ENCODE data around the gene AP3B1.

Gene AP3B1

DNA sequence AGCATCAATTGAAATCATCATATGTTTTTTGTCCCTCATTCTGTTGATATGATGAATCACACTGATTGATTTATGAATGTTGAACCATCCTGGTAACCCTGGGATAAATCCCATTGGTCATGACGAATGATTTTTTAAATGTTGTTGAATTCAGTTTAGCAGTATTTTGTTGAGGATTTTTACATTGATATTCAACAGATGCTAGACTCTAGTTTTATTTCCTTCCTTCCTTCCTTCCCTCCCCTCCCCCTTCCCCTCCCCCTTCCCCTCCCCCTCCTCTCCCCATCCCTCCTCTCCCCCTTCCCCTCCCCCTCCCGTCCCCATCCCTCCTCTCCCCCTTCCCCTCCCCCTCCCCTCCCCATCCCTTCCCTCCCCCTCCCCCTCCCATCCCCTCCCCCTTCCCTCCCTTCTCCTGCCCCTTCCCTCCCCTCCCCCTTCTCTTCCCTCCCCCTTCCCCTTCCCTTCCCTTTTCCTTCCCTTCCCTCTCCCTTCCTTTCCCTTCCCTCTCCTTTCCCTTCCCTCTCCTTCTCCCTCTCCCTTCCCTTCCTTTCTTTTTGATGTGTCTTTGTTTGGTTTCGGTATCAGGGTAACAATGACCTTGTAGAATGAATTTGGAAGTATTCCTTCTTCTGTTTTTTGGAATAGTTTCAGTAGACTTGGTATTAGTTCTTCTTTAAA is 142.8 kb downstream of the AP3B1 start:
- Histone ChIP-seq H3K4me3 (replicated peaks; ENCODE audit: insufficient read depth, low read length) (no peak overlapping the region), H3K27me3 (ENCODE audit: insufficient read depth, poor library complexity, severe bottlenecking) (no peaks in the 10 kb centered on the region), H3K27ac (replicated peaks) (no peak overlapping the region)
- TF ChIP-seq SPI1 (IDR thresholded peaks at IDR 0.05; ENCODE audit: borderline replicate concordance, low read depth): no peak
- TF ChIP-seq, protein P1, sequence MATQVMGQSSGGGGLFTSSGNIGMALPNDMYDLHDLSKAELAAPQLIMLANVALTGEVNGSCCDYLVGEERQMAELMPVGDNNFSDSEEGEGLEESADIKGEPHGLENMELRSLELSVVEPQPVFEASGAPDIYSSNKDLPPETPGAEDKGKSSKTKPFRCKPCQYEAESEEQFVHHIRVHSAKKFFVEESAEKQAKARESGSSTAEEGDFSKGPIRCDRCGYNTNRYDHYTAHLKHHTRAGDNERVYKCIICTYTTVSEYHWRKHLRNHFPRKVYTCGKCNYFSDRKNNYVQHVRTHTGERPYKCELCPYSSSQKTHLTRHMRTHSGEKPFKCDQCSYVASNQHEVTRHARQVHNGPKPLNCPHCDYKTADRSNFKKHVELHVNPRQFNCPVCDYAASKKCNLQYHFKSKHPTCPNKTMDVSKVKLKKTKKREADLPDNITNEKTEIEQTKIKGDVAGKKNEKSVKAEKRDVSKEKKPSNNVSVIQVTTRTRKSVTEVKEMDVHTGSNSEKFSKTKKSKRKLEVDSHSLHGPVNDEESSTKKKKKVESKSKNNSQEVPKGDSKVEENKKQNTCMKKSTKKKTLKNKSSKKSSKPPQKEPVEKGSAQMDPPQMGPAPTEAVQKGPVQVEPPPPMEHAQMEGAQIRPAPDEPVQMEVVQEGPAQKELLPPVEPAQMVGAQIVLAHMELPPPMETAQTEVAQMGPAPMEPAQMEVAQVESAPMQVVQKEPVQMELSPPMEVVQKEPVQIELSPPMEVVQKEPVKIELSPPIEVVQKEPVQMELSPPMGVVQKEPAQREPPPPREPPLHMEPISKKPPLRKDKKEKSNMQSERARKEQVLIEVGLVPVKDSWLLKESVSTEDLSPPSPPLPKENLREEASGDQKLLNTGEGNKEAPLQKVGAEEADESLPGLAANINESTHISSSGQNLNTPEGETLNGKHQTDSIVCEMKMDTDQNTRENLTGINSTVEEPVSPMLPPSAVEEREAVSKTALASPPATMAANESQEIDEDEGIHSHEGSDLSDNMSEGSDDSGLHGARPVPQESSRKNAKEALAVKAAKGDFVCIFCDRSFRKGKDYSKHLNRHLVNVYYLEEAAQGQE (IDR thresholded peaks at IDR 0.05; ENCODE audit: insufficient replicate concordance, low read depth): no peak
- no peak for TF ChIP-seq POLR2AphosphoS5 (IDR thresholded peaks at IDR 0.05; ENCODE audit: low read depth)
- no peak for TF ChIP-seq GABPA (IDR thresholded peaks at IDR 0.05; ENCODE audit: low read depth)
- TF ChIP-seq, protein P2, sequence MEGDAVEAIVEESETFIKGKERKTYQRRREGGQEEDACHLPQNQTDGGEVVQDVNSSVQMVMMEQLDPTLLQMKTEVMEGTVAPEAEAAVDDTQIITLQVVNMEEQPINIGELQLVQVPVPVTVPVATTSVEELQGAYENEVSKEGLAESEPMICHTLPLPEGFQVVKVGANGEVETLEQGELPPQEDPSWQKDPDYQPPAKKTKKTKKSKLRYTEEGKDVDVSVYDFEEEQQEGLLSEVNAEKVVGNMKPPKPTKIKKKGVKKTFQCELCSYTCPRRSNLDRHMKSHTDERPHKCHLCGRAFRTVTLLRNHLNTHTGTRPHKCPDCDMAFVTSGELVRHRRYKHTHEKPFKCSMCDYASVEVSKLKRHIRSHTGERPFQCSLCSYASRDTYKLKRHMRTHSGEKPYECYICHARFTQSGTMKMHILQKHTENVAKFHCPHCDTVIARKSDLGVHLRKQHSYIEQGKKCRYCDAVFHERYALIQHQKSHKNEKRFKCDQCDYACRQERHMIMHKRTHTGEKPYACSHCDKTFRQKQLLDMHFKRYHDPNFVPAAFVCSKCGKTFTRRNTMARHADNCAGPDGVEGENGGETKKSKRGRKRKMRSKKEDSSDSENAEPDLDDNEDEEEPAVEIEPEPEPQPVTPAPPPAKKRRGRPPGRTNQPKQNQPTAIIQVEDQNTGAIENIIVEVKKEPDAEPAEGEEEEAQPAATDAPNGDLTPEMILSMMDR (IDR thresholded peaks at IDR 0.05; ENCODE audit: insufficient read depth, low read length): no peak
- no peak for DNase-seq (ENCODE audit: low read depth in 1 of 2, low spot score in 1 of 2)

DNA sequence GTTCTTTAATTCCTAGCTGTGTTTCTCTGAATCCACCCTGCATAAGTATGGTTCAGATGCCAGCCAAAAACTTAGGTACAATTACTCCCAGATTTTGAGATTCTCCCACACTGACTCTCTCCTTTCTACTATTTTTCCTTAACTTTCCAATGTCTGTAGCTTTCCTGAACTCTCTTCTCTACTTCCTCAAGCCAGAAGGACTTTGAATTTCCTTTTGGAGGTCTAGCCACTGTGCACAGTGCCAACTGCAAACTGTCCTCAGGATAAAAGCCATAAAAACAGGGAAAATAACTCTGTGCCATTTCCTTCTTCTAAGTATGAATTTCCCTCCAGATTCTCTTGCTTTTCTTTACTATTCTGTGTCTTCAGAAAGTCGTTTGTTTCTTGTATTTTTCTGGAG is 157.2 kb downstream of the AP3B1 start:
- DNase-seq (ENCODE audit: low read depth in 1 of 2, low spot score in 1 of 2): no peak
- Histone ChIP-seq H3K27ac (replicated peaks) (no peak overlapping the region), H3K27me3 (ENCODE audit: insufficient read depth, poor library complexity, severe bottlenecking) (no peaks in the 10 kb centered on the region), H3K4me3 (replicated peaks; ENCODE audit: insufficient read depth, low read length) (no peak overlapping the region)
- TF ChIP-seq POLR2AphosphoS5 (IDR thresholded peaks at IDR 0.05; ENCODE audit: low read depth): no peak
- TF ChIP-seq, protein P1 (IDR thresholded peaks at IDR 0.05; ENCODE audit: insufficient replicate concordance, low read depth): no peak
- no peak for TF ChIP-seq GABPA (IDR thresholded peaks at IDR 0.05; ENCODE audit: low read depth)
- no peak for TF ChIP-seq SPI1 (IDR thresholded peaks at IDR 0.05; ENCODE audit: borderline replicate concordance, low read depth)
- TF ChIP-seq, protein P2 (IDR thresholded peaks at IDR 0.05; ENCODE audit: insufficient read depth, low read length): no peak

DNA sequence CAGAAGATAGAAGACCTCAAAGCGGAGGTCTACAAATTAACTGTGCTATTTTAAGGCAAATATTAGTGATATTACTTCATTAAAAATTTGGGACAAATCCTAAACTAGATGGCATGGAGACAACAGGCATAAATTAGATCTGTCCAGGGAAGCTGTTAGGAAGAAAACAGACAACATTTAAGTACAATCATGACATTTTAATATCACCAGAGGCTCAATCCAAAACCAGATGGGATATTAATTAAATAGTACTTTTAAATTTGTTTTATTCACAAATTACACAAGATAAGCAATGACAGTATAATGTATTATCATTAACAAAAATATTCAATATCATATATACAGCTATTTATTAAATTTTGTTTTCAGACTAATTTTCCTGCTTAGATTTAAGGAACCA is 161.1 kb downstream of the AP3B1 start:
- TF ChIP-seq, protein P2 (IDR thresholded peaks at IDR 0.05; ENCODE audit: insufficient read depth, low read length): no peak
- TF ChIP-seq, protein P1 (IDR thresholded peaks at IDR 0.05; ENCODE audit: insufficient replicate concordance, low read depth): no peak
- no peak for TF ChIP-seq SPI1 (IDR thresholded peaks at IDR 0.05; ENCODE audit: borderline replicate concordance, low read depth)
- no peak for TF ChIP-seq GABPA (IDR thresholded peaks at IDR 0.05; ENCODE audit: low read depth)
- no peak for TF ChIP-seq POLR2AphosphoS5 (IDR thresholded peaks at IDR 0.05; ENCODE audit: low read depth)
- no peak overlapping the region for H3K4me3 ChIP-seq (replicated peaks; ENCODE audit: insufficient read depth, low read length)
- no peak for DNase-seq (ENCODE audit: low read depth in 1 of 2, low spot score in 1 of 2)
- no peak overlapping the region for H3K27ac ChIP-seq (replicated peaks)
- H3K27me3 ChIP-seq (ENCODE audit: insufficient read depth, poor library complexity, severe bottlenecking): no peaks in the 10 kb centered on the region
